HG02759 (cell line): Measurements from ENCODE around the gene RUSF1.
A peak's percentile ranks its signal among the peaks of the same experiment; 100 is the strongest.
"Not testable (repeated sequence)": the region's sequence is repeated elsewhere in the genome, so short reads cannot be mapped to it uniquely, and the experiment has no call there.

Source experiments
- ATAC-seq: cut with Tn5 transposase; IDR thresholded peaks from one replicate; pipeline ENCODE4 v1.9.1; 2021; ENCODE audit warnings: mild to moderate bottlenecking, moderate library complexity; ENCODE audit not compliant: unreplicated experiment

The RUSF1 gene

DNA sequence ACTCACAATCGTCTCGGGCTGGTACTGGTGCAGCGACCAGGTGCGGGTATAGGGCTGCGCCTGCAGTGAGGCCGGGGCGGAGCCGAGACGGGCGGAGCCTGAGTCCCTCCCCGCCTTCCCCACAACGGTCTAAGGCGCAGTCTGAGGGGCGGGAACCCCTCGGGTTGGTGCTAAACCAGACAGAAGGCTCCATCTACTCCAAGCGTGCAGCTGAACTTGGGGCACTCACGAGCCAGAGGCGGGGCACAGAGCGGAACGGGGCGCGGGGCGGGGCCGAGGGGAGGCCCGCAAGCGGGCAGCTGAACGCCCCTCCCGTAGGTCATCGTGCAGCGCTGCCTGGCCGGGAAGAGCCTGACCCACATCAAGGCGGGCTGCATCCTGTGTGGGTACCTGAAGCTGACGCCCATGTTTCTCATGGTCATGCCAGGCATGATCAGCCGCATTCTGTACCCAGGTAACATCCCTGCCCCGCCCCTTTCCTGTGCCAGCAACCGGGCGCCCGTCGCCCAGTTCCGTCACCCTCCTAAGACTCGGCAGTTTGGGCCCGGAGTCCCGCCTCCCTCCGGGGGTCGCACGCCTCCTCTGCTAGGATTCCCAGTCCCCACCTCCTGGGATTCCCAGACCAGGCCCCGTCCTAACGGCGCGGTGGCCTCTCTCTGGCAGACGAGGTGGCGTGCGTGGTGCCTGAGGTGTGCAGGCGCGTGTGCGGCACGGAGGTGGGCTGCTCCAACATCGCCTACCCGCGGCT, 20.3 kb downstream of the RUSF1 start:
- peak; percentile 87 for ATAC-seq

DNA sequence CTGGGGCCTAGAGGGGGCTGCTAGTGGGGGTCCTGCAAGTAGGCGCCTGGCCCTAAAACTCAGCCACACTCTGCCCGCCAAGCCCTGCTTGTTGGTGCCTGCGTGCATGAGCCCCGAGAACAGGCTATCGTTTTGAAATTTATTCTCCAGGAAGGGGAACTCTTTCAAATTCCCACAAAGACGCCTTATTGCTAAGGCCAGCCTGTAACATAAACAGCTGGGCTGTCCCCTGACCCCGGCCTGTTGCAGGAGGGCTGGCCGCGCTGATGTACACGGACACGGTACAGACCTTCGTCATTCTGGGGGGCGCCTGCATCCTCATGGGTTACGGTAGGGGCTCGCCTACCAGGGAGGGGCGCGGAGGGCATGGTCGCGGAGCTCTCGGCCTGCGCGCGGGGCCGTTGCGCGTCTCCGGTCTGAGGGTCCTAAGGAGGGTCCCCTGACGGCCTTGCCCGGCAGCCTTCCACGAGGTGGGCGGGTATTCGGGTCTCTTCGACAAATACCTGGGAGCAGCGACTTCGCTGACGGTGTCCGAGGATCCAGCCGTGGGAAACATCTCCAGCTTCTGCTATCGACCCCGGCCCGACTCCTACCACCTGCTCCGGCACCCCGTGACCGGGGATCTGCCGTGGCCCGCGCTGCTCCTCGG, 21.0 kb downstream of the RUSF1 start:
- ATAC-seq = peak; percentile 1

DNA sequence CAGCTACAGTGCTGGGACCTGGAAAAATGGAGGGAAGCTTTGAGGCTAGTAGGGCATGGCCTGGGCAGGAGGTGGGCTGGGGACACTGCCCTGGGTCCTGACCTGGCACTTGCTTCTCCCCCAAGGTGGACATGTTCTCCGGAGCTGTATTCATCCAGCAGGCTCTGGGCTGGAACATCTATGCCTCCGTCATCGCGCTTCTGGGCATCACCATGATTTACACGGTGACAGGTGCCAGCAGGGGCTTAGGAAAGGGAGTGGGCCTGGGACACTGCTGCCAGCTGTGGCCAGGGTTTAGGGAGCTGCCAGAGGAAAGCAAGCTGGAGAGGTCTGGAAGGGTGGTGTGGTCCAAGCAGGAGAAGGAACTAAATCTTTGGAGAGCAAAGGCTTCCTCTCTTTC, 22.1 kb downstream of the RUSF1 start:
- ATAC-seq = no peak

DNA sequence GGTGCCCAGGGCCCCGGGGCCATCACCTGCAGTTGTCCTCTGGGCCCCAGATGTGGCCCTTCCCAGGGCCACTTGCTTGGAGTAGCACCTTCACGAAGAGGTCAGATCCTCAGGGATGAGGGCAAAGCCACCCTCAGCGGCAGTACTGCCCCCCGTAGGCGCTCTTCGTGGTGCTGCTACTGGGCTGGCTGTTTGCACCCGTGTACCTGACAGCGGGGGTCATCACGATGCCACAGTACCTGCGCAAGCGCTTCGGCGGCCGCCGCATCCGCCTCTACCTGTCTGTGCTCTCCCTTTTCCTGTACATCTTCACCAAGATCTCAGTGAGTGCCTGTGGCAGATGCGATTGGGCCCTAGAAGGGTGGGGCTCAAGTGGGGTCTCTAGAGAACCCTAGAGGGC, 22.6 kb downstream of the RUSF1 start:
- no peak for ATAC-seq

DNA sequence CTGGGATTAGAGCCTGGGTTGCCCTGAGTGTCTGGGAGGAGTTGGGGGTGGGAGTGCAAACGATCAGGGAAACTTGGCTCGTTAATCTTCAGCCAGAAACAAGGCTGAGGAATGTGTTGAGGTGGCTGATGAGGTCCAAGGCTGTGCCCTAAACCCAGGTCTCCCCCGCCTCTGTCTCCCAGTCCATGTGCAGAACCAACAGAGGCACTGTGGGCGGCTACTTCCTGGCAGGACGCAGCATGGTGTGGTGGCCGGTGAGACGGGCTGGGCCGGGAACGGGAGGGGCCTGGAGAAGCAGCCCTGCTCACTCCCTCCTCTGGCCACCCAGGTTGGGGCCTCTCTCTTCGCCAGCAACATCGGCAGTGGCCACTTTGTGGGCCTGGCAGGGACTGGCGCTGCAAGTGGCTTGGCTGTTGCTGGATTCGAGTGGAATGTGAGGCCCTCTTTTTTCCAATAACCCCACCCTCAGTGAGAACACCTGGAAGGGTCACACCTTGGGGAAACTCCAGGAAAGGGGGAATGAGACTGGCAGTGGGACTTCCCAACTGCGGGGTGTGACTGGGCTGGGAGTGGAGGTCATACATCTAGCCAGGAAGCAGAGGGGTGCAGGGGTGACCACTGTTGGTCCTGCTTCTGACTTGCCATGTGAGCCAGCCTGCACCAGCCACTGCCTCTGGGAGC, 23.6 kb downstream of the RUSF1 start:
- no peak for ATAC-seq

DNA sequence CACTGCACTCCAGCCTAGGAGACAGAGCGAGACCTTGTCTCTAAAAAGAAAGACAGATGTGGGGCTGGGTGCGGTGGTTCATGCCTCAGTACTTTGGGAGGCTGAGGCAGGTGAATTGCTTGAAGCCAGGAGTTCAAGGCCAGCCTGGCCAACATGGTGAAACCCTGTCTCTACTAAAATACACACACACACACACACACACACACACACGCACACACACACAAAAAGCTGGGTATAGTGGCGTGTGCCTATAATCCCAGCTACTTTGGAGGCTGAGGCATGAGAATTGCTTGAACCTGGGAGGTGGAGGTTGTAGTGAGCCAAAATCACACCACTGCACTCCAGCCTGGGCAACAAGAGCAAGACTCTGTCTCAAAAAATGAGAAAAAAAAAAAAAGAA, 24.1 kb downstream of the RUSF1 start:
- not testable (repeated sequence) for ATAC-seq

DNA sequence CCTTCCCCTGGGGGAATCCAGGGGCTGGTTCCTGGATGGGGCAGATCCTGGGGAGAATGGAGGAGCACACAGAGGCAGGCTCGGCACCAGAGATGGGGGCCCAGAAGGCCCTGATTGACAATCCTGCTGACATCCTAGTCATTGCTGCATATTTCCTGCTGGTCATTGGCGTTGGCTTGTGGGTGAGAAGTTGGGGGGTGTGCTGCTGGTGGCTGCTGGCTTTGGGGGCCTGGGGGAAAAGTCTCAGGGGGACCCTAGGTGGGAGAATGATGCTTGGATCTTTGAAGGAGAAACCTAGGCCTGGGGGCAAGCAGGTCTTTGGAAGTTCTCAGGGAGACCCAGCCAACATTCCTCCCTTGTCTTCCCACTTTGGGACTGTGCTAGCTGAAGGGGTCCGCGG, 25.1 kb downstream of the RUSF1 start, which contains the start of gene SLC5A2:
TSS of gene SLC5A2 (plus strand) at position 43 of the 400 bp plus-strand sequence. CDS start at position 57, 14 bp downstream.
- no peak for ATAC-seq

DNA sequence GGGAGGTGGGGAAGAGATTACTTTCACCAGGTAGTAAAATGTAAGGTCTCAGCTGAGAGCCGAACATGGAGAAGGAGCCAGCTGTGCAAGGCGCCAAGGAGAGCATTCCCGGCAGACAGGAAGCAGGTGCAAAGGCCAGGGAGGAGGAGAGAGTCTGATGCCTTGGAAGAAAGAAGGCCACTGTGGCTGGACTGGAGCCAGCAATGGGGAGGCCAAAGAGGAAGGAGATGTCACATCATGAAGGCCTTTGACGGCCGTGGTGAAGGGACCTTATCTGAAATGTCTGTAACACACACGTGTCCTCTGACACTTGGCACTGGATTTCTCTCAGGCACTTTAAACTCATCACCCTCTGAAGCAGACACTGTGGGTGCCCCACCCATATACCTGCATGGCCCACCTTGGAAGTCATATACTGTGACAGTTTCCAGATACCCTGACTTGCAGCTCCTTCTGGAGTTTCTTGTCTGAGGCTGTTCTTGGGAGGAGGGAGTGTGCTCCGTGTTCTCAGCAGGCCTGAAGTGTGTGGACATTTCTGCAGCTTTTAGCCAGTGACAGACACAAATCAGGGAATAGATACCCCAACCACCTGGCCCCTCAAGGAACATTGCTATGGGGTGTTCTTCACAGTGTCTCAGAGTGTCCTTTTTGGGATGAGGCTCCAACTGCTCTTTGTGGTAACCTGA, 27.2 kb downstream of the RUSF1 start:
- ATAC-seq = no peak

DNA sequence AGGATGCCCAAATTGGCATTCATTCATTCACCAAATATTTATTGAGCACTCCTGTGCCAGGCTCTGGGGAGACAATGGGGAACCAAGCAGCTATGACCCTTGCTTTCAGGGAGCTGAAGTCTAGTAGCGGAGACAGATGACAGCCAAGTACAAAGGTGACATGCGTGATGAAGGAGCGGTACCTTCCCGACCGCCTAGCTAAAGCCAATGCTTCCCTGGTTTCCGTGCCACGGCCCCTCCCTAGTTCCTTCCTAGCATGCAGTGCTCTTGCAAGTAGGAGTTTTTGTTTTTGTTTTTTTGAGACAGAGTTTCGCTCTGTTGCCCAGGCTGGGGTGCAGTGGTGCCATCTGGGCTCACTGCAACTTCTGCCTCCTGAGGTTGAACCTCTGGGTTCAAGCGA, 28.4 kb downstream of the RUSF1 start:
- no peak for ATAC-seq

DNA sequence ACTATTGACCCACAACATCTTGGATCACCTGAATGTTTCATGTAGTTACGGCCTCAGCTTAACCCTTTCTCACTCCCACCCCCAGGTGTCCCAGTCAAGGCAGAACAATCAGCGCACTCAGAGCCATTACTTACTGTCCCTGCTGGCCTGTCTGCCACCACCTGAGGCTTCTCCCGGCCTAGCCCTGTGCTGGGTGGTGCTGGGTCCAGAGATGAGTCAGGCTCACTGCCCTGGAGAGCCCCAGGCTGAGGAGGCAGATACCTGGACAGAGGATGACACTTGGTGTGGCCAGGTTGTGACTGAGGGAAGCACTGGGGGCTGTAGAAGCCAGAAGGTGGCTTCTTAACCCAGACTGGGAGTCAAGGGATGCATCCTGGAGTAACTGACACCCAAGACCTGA, 29.2 kb downstream of the RUSF1 start:
- no peak for ATAC-seq

DNA sequence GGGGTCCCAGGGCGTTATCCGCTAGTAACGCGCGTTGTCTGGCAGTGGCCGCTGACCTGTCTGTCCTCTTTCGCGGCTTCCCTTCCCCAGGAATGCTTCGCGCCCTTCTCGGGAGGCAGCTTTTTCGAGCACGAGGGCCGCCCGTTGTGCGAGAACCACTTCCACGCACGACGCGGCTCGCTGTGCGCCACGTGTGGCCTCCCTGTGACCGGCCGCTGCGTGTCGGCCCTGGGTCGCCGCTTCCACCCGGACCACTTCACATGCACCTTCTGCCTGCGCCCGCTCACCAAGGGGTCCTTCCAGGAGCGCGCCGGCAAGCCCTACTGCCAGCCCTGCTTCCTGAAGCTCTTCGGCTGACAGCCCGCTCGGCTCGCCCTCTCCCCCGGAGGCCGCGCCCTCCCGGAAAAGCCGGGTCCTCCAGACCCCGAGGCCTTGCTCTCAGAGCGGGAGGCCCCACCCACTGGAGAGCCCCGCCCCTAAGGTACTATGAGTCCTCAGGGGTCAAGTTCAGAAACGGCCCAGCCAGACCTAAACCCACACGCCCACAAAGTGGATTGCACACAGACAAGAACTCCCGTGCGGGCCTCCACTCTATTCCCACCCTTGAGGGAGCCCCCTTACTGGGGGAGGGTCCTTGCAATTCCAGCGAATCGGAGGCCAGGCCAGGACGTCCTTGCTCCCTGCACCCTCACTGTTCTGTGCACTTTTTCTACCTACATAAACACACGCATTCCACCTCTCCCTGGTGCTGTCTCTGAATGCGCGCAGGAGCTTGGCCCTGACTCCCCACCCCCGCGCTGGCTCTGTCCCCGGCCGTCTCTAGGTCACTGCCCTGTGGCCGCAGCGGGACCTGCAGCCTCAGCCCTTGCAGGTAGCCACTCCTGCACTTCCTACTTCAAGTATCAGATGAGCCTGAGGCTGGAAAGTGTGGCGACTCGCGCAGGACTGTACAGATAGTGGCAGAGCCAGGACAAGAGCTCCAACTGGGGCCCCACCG, 30.7 kb downstream of the RUSF1 start:
- ATAC-seq = peak; percentile 44

DNA sequence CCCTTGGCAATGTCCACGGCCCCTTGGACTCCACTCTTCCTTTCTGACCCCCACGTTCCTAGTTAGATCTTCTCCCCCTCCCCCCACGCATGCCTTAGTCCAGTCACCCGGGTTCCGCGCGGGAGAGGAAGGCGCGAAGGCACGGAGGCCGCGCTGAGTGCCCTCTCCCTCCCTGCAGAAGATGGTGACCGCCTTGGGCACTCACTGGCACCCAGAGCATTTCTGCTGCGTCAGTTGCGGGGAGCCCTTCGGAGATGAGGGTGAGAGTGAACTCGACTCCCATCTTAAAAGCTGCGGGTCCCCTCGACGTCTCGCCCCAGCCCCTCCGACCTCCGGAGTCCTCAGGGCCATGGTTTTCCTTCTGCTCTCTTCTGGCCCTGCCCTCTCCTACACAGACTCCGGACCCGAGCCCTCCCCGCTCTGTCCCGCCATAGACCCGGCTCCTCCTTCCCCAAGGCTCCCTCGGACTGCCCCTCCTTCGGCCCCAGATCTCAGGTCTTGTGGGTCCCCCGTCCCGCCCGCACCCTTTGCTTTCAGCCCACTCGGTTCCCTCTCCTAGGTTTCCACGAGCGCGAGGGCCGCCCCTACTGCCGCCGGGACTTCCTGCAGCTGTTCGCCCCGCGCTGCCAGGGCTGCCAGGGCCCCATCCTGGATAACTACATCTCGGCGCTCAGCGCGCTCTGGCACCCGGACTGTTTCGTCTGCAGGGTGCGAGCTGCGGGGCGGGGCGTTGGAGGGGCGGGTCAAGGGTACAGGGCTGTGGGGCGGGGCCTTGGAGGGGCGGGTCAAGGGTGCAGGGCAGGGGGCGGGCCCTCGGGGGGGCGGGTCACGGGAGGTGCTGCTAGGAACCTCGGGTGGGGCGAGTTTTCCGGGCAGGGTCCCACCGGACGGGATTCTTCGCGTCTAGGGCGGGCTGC, 31.6 kb downstream of the RUSF1 start:
- peak; percentile 69 for ATAC-seq

DNA sequence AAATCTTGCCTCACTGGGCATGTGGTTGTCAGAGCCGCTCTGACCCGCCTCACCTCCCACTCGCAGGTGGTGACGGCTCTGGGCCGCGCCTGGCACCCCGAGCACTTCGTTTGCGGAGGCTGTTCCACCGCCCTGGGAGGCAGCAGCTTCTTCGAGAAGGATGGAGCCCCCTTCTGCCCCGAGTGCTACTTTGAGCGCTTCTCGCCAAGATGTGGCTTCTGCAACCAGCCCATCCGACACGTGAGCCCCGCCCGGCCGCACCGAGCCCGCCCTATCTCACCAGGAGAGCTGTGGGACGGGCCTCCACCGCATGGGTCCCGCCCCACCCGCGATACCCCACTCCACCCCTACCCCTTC, 32.3 kb downstream of the RUSF1 start:
- ATAC-seq = no peak

DNA sequence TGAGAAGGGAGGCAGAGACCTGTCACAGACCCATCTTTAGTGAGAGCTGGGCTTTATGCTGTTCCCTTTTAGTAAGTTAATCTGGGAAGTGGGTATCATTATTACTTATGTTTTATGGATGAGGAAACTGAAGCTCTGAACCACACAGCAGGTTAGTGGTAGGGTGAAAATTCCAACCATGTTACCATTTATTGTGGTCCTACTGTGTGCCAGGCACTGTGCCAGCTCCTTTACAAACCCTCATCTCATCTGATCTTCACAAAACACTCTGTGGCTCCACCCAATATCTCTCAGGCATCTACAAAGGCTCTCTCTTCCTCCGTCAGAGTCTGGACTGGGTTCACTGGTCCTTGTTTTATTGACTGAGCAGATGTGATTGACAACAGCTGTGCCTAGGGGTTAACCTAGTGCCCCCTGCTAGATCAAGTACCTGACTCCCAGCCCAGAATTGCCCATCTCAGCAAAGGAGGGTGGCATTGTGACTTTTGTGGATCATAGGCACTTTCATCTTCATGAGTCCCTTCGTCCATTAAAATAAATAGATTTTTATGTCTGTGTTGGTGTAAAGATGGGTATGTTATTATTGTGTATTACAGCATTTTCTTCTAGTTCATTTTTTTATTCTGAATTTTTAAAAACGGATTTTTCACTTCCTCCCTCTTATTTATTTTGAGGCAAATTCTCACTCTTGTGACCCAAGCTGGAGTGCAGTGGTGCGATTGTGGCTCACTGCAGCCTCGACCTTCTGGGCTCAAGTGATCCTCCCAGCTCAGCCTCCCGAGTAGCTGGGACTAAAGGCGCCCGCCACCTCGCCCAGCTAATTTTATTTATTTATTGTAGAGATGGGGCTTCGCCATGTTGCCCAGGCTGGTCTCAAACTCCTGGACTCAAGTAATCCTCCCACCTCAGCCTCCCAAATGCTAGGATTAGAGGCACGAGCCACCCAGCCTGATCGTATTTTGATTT, 33.1 kb downstream of the RUSF1 start:
- ATAC-seq = no peak

DNA sequence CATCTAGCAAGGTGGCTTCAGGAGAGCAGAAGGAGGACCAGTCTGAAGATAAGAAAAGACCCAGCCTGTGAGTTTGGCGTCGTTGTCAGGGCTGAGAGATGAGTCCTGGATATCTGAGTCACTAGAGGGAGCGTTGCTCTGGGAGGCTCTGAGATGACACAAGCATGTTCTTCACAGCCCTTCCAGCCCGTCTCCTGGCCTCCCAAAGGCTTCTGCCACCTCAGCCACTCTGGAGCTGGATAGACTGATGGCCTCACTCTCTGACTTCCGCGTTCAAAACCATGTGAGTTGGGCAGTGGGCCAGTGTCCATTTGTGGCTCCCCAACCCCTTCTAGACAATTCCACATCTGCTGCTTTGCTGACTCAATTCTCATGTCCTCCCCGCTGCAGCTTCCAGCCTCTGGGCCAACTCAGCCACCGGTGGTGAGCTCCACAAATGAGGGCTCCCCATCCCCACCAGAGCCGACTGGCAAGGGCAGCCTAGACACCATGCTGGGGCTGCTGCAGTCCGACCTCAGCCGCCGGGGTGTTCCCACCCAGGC, 33.9 kb downstream of the RUSF1 start:
- ATAC-seq = no peak

DNA sequence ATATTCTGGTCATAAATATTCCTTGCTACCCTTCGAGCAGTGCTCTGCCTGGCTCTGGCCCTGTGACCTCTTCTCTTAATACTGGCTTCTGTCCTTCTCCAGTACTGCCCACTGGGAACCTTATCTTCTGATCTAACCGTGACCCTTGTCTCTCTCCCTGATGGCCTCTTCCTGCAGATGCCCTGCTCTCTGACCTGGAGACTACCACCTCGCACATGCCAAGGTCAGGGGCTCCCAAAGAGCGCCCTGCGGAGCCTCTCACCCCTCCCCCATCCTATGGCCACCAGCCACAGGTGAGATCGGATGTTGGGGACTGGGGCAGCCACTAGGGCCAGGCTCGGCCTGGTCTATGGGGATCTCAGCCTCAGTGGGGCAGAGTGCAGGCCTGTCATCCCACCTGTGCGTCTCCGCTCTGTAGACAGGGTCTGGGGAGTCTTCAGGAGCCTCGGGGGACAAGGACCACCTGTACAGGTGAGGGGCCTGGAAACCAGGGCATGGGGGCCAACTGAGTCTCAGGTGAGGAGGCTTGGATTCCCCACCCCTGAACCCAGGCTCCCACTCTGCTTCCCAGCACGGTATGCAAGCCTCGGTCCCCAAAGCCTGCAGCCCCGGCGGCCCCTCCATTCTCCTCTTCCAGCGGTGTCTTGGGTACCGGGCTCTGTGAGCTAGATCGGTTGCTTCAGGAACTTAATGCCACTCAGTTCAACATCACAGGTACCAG, 34.8 kb downstream of the RUSF1 start:
- ATAC-seq = no peak

DNA sequence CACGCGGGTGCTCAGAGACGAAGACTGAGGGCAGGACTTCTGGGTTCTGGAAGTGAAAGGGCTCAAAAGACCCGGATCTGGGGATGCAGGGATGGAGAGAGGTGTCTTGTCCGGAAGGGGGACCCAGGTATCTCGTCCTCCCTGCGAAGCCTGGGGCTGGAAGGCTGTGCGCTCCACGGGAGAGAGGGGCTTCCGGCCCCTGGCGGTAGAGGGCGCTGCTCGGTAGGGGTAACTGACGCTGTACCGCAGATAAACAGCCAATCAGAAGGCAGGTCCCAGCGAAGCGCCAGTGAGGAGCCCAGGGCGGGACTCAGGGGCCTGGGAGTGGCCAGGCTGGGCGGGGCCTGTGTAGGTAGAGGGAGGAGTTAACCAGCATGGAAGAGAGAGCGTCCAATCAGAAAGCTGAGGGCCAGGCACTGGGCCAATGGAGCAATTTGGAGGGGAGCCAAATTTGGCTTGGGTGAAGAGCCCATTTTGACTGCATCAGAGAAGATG, 35.4 kb downstream of the RUSF1 start:
- no peak for ATAC-seq
